Measurements from ENCODE around the gene ATF6. TPM values are rescaled to one million over a fixed set of nuclear protein-coding genes. Genes with fewer than 3 reads are reported as not detected.

Gene ATF6
- total RNA-seq: 10 to 100 TPM; 11.5 to 29.5 (median 18.1) TPM
- polyA plus RNA-seq: 1 to 10 TPM; 2.2 to 6.9 TPM

- intact Hi-C loops (cut with DNase I): no loop called here
- peak within 1 kb of the TSS; percentile 70 to 94 (median 81) for H3K27ac ChIP-seq
- no peak for FAIRE-seq
- H3K9me3 ChIP-seq: no peaks in the 10 kb centered on the region
- DNase-seq: peak; percentile 86 to 94 (median 91)
- 0% methylated on average over 35 of the region's 35 CpGs for WGBS, 2 donors
- H3K4me3 ChIP-seq: peak within 1 kb of the TSS; percentile 67 to 82 (median 75)
- H3K36me3 ChIP-seq: no peaks in the 10 kb centered on the region
- no peak for TF ChIP-seq CTCF (IDR thresholded peaks at IDR 0.05)
- H3K4me1 ChIP-seq: peaks cover 0 to 26% (median 5%) of the 10 kb centered on the region in 3 donors
- no peaks in the 10 kb centered on the region for H3K27me3 ChIP-seq
- peak; percentile 89 to 94 (median 92) for ATAC-seq
Measured at GRCh38 chr1:161766102-161766981, at the start of gene ATF6. Gene ATF6, plus strand, starts transcription at chr1:161766320. Its CDS starts 41 bp downstream, at chr1:161766361.

- peak in 1 of 4 donors; percentile 12 for ATAC-seq
- H3K27ac ChIP-seq: no peak overlapping the region
- no peaks in the 10 kb centered on the region for H3K36me3 ChIP-seq
- intact Hi-C loops (cut with DNase I): no loop called here
- H3K4me3 ChIP-seq: no peak overlapping the region
- no peak for FAIRE-seq
- 71 to 84% methylated on average over 8 of the region's 8 CpGs for WGBS, 2 donors
- DNase-seq: no peak
- H3K27me3 ChIP-seq: no peaks in the 10 kb centered on the region
- no peaks in the 10 kb centered on the region for H3K4me1 ChIP-seq
- H3K9me3 ChIP-seq: no peaks in the 10 kb centered on the region
- TF ChIP-seq CTCF (IDR thresholded peaks at IDR 0.05): no peak
Measured at GRCh38 chr1:161718559-161719324, 47.4 kb upstream of the ATF6 start.

GRCh38 chr1:161719325-161719611 lies 46.9 kb upstream of the ATF6 start:
- Histone ChIP-seq H3K36me3 (no peaks in the 10 kb centered on the region), H3K4me1 (no peaks in the 10 kb centered on the region), H3K4me3 (no peak overlapping the region), H3K27me3 (no peaks in the 10 kb centered on the region), H3K9me3 (no peaks in the 10 kb centered on the region), H3K27ac (no peak overlapping the region)
- intact Hi-C loops (cut with DNase I): no loop called here
- ATAC-seq (no peak), DNase-seq (no peak), FAIRE-seq (no peak)
- 90 to 91% methylated on average over 1 of the region's 1 CpG for WGBS, 2 donors
- no peak for TF ChIP-seq CTCF (IDR thresholded peaks at IDR 0.05)

- Histone ChIP-seq H3K4me1 (peaks cover 0 to 3% (median 0%) of the 10 kb centered on the region in 3 donors), H3K36me3 (no peaks in the 10 kb centered on the region), H3K27ac (no peak overlapping the region), H3K27me3 (no peaks in the 10 kb centered on the region), H3K4me3 (no peak overlapping the region), H3K9me3 (no peaks in the 10 kb centered on the region)
- FAIRE-seq: no peak
- no peak for DNase-seq
- ATAC-seq: no peak
- 79 to 89% methylated on average over 1 of the region's 1 CpG for WGBS, 2 donors
- TF ChIP-seq CTCF (IDR thresholded peaks at IDR 0.05): no peak
- intact Hi-C loops (cut with DNase I): no loop called here
Measured at GRCh38 chr1:161720422-161720821, 45.7 kb upstream of the ATF6 start.
